Liver (tissue), 9 donors: ENCODE results near the gene MFSD6. TPM values are rescaled to one million over a fixed set of nuclear protein-coding genes. Genes with fewer than 3 reads are reported as not detected.

Experiments used
- DNase-seq: peaks from one replicate; pipeline ENCODE4 v3.0.0-alpha.2; 2017; ENCODE audit warnings: low spot score
- H3K27ac ChIP-seq, 2 donors: one replicate each; pipeline ENCODE4 v1.7.0; 2013; ENCODE audit warnings: inconsistent platforms in 2 of 2, low read length in 2 of 2, control low read depth in 1 of 2, low read depth in 1 of 2, mild to moderate bottlenecking in 1 of 2
- H3K27me3 ChIP-seq, 4 donors: one replicate each; pipeline versions ENCODE4 v1.6.1 to v1.7.0; 2013; ENCODE audit warnings: low read length in 3 of 4, inconsistent platforms in 1 of 4, mild to moderate bottlenecking in 1 of 4, moderate library complexity in 1 of 4; ENCODE audit not compliant: control insufficient read depth in 4 of 4, insufficient read depth in 4 of 4
- H3K36me3 ChIP-seq, 4 donors: one replicate each; pipeline versions ENCODE4 v1.6.1 to v1.7.0; 2013; ENCODE audit warnings: low read length in 3 of 4, mild to moderate bottlenecking in 3 of 4, low read depth in 1 of 4, moderate library complexity in 1 of 4; ENCODE audit not compliant: control insufficient read depth in 4 of 4, insufficient read depth in 3 of 4
- H3K4me1 ChIP-seq, 4 donors: one replicate each; pipeline versions ENCODE4 v1.6.1 to v1.7.0; 2013; ENCODE audit warnings: low read length in 3 of 4, mild to moderate bottlenecking in 3 of 4, moderate library complexity in 1 of 4; ENCODE audit not compliant: control insufficient read depth in 4 of 4, insufficient read depth in 4 of 4
- H3K4me3 ChIP-seq, 3 donors: one replicate each; pipeline versions ENCODE4 v1.6.1 to v1.7.0; 2013; ENCODE audit warnings: low read length in 3 of 3, control low read depth in 1 of 3, low read depth in 1 of 3, mild to moderate bottlenecking in 1 of 3
- H3K9ac ChIP-seq, 2 donors: one replicate each; pipeline ENCODE4 v1.7.0; 2013; ENCODE audit warnings: low read length in 2 of 2, mild to moderate bottlenecking in 2 of 2, moderate library complexity in 2 of 2, control low read depth in 1 of 2, low read depth in 1 of 2
- H3K9me3 ChIP-seq, 4 donors: one replicate each; pipeline versions ENCODE4 v1.6.1 to v1.7.0; 2013; ENCODE audit warnings: low read length in 3 of 4; ENCODE audit not compliant: control insufficient read depth in 4 of 4
- EGR1 ChIP-seq, 2 donors: IDR thresholded peaks; 2 replicates each; pipeline ENCODE4 v1.6.1; 2016 to 2018; ENCODE audit warnings: antibody characterized with exemption in 2 of 2, low read depth in 2 of 2
- FOXA1 ChIP-seq: IDR thresholded peaks from 2 replicates; pipeline ENCODE4 v1.6.1; 2016; ENCODE audit warnings: antibody characterized with exemption
- FOXA2 ChIP-seq: IDR thresholded peaks from 2 replicates; pipeline ENCODE4 v1.6.1; 2016; ENCODE audit warnings: antibody characterized with exemption
- GABPA ChIP-seq, 2 donors: IDR thresholded peaks in 1 of 2; conservative IDR thresholded peaks in 1 of 2; 2 replicates each; pipeline ENCODE4 v1.6.1; 2016; ENCODE audit warnings: antibody characterized with exemption in 2 of 2, mild to moderate bottlenecking in 1 of 2, moderate library complexity in 1 of 2
- HNF4A ChIP-seq, 2 donors: conservative IDR thresholded peaks; 2 replicates each; pipeline ENCODE4 v1.6.1; 2016; ENCODE audit warnings: antibody characterized with exemption in 2 of 2, mild to moderate bottlenecking in 2 of 2
- JUND ChIP-seq, 2 donors: IDR thresholded peaks; 2 replicates each; pipeline ENCODE4 v1.6.1; 2016; ENCODE audit warnings: antibody characterized with exemption in 2 of 2
- NR2F2 ChIP-seq: IDR thresholded peaks from 2 replicates; pipeline ENCODE4 v1.6.1; 2016; ENCODE audit warnings: antibody characterized with exemption
- RAD21 ChIP-seq, 2 donors: IDR thresholded peaks; 2 replicates each; pipeline ENCODE4 v1.6.1; 2016; ENCODE audit warnings: antibody characterized with exemption in 2 of 2, mild to moderate bottlenecking in 2 of 2
- RXRA ChIP-seq, 2 donors: IDR thresholded peaks; 2 replicates each; pipeline ENCODE4 v1.6.1; 2017 to 2018; ENCODE audit warnings: antibody characterized with exemption in 2 of 2, mild to moderate bottlenecking in 1 of 2
- SP1 ChIP-seq: IDR thresholded peaks from 2 replicates; pipeline ENCODE4 v1.6.1; 2018; ENCODE audit warnings: antibody characterized with exemption, mild to moderate bottlenecking
- YY1 ChIP-seq: IDR thresholded peaks from 2 replicates; pipeline ENCODE4 v1.6.1; 2016; ENCODE audit warnings: antibody characterized with exemption, mild to moderate bottlenecking
- WGBS: extraction: QIAGEN DNeasy Blood & Tissue Kit; methylation state at CpG from one replicate; pipeline ENCODE4 v1.1.7; 2013; 5-methylcytosine and 5-hydroxymethylcytosine counted together
- polyA plus RNA-seq, 2 donors: library from polyadenylated mRNA; stranded (reverse) in 1 of 2; unstranded in 1 of 2; fragments of 200-250 nt in 1 of 2; fragments of >200 nt in 1 of 2; fragmentation: Nextera tagmentation in 1 of 2; extraction: Ambion mirVana in 1 of 2; gene quantifications; one replicate each; pipeline versions ENCODE4 v1.2.1 to v1.2.3, GENCODE V29; 2013 to 2015
- total RNA-seq, 2 donors: library from RNA; depleted of rRNA; stranded (reverse); fragments of >200 nt; gene quantifications; one replicate each; pipeline ENCODE4 v1.2.3, GENCODE V29; 2014
- TF ChIP-seq, protein P1 (sequence below): IDR thresholded peaks from 2 replicates; pipeline ENCODE4 v1.6.1; 2016; ENCODE audit warnings: antibody characterized with exemption
- TF ChIP-seq, protein P2 (sequence below): fragments of 150-350 bp; IDR thresholded peaks from 2 replicates; pipeline ENCODE4 v1.5.1; 2017; ENCODE audit warnings: improper control_type of control experiment, low read depth, low read length; ENCODE audit not compliant: missing input control
- TF ChIP-seq, protein P3 (sequence below): IDR thresholded peaks from 2 replicates; pipeline ENCODE4 v1.6.1; 2016; ENCODE audit warnings: antibody characterized with exemption, mild to moderate bottlenecking
- TF ChIP-seq, protein P4 (sequence below): IDR thresholded peaks from 2 replicates; pipeline ENCODE4 v1.6.1; 2016; ENCODE audit warnings: antibody characterized with exemption
- TF ChIP-seq, protein P5 (sequence below): IDR thresholded peaks from 2 replicates; pipeline ENCODE4 v1.6.1; 2016; ENCODE audit warnings: antibody characterized with exemption
- donor health status: healthy.
- donor health status: healthy.
- donor health status: healthy.
- donor health status: healthy.
- donor health status: healthy.

The MFSD6 gene
- total and polyA plus RNA-seq, 4 donors: 0.83 to 9.5 (median 2.4) TPM

DNA sequence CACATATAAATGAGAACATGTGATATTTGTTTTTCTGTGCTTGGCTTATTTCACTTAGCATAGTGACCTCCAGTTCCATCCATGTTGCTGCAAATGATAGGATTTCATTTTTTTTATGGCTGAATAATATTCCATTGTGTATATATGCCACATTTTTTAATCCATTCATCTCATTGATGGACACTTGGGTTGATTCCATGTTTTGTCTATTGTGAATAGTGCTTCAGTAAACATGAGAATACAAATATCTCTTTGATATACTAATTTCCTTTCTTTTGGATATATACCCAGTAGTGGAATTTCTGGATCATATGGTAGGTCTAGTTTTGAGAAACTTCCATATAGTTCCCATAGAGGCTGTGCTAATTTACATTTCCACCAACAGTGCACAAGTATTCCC lies 130.0 kb downstream of the MFSD6 start:
- no peaks in the 10 kb centered on the region for H3K27me3 ChIP-seq
- H3K36me3 ChIP-seq: no peaks in the 10 kb centered on the region
- peaks cover 1 to 13% (median 9%) of the 10 kb centered on the region in 4 donors for H3K4me1 ChIP-seq
- no peak overlapping the region for H3K4me3 ChIP-seq
- no peak overlapping the region for H3K27ac ChIP-seq
- TF ChIP-seq SP1 (no peak), YY1 (no peak), HNF4A (conservative IDR thresholded peaks at IDR 0.05) (no peak), RAD21 (IDR thresholded peaks at IDR 0.05) (no peak), JUND (IDR thresholded peaks at IDR 0.05) (no peak), RXRA (IDR thresholded peaks at IDR 0.05) (no peak), FOXA1 (no peak), FOXA2 (no peak), GABPA (IDR thresholded peaks at IDR 0.05 in 1 of 2, conservative IDR thresholded peaks at IDR 0.05 in 1 of 2) (no peak), NR2F2 (no peak)
- TF ChIP-seq, protein P1, sequence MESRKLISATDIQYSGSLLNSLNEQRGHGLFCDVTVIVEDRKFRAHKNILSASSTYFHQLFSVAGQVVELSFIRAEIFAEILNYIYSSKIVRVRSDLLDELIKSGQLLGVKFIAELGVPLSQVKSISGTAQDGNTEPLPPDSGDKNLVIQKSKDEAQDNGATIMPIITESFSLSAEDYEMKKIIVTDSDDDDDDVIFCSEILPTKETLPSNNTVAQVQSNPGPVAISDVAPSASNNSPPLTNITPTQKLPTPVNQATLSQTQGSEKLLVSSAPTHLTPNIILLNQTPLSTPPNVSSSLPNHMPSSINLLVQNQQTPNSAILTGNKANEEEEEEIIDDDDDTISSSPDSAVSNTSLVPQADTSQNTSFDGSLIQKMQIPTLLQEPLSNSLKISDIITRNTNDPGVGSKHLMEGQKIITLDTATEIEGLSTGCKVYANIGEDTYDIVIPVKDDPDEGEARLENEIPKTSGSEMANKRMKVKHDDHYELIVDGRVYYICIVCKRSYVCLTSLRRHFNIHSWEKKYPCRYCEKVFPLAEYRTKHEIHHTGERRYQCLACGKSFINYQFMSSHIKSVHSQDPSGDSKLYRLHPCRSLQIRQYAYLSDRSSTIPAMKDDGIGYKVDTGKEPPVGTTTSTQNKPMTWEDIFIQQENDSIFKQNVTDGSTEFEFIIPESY: no peak
- TF ChIP-seq, protein P2, sequence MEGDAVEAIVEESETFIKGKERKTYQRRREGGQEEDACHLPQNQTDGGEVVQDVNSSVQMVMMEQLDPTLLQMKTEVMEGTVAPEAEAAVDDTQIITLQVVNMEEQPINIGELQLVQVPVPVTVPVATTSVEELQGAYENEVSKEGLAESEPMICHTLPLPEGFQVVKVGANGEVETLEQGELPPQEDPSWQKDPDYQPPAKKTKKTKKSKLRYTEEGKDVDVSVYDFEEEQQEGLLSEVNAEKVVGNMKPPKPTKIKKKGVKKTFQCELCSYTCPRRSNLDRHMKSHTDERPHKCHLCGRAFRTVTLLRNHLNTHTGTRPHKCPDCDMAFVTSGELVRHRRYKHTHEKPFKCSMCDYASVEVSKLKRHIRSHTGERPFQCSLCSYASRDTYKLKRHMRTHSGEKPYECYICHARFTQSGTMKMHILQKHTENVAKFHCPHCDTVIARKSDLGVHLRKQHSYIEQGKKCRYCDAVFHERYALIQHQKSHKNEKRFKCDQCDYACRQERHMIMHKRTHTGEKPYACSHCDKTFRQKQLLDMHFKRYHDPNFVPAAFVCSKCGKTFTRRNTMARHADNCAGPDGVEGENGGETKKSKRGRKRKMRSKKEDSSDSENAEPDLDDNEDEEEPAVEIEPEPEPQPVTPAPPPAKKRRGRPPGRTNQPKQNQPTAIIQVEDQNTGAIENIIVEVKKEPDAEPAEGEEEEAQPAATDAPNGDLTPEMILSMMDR: no peak
- TF ChIP-seq, protein P3, sequence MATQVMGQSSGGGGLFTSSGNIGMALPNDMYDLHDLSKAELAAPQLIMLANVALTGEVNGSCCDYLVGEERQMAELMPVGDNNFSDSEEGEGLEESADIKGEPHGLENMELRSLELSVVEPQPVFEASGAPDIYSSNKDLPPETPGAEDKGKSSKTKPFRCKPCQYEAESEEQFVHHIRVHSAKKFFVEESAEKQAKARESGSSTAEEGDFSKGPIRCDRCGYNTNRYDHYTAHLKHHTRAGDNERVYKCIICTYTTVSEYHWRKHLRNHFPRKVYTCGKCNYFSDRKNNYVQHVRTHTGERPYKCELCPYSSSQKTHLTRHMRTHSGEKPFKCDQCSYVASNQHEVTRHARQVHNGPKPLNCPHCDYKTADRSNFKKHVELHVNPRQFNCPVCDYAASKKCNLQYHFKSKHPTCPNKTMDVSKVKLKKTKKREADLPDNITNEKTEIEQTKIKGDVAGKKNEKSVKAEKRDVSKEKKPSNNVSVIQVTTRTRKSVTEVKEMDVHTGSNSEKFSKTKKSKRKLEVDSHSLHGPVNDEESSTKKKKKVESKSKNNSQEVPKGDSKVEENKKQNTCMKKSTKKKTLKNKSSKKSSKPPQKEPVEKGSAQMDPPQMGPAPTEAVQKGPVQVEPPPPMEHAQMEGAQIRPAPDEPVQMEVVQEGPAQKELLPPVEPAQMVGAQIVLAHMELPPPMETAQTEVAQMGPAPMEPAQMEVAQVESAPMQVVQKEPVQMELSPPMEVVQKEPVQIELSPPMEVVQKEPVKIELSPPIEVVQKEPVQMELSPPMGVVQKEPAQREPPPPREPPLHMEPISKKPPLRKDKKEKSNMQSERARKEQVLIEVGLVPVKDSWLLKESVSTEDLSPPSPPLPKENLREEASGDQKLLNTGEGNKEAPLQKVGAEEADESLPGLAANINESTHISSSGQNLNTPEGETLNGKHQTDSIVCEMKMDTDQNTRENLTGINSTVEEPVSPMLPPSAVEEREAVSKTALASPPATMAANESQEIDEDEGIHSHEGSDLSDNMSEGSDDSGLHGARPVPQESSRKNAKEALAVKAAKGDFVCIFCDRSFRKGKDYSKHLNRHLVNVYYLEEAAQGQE: no peak
- TF ChIP-seq, protein P4, sequence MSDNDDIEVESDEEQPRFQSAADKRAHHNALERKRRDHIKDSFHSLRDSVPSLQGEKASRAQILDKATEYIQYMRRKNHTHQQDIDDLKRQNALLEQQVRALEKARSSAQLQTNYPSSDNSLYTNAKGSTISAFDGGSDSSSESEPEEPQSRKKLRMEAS: no peak
- TF ChIP-seq, protein P5, sequence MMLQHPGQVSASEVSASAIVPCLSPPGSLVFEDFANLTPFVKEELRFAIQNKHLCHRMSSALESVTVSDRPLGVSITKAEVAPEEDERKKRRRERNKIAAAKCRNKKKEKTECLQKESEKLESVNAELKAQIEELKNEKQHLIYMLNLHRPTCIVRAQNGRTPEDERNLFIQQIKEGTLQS: no peak
- peaks cover 2 to 13% (median 4%) of the 10 kb centered on the region in 4 donors for H3K9me3 ChIP-seq
- DNase-seq: no peak
- H3K9ac ChIP-seq: no peak overlapping the region

DNA sequence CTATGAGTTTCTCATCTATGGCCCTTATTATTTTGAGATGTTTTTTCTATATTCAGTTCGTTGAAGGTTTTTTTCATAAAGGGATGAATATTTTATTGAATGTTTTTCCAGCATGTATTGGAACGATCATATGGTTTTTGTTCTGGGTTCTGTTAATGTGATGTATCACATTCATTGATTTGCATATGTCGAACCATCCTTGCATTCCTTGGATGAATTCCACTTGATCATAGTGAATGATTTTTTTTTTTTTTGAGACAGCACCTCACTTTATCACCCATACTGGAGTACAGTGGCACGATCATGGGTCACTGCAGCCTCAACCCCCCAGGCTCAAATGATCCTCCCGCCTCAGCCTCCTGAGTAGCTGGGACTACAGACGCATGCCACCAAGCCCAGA lies 131.9 kb downstream of the MFSD6 start:
- Histone ChIP-seq H3K36me3 (no peaks in the 10 kb centered on the region), H3K9ac (no peak overlapping the region), H3K4me3 (no peak overlapping the region), H3K27ac (no peak overlapping the region), H3K27me3 (no peaks in the 10 kb centered on the region), H3K4me1 (peaks cover 0 to 5% (median 4%) of the 10 kb centered on the region in 4 donors), H3K9me3 (peaks cover 2 to 13% (median 4%) of the 10 kb centered on the region in 4 donors)
- 96% methylated on average over 6 of the region's 6 CpGs for WGBS
- no peak for DNase-seq
- TF ChIP-seq YY1 (no peak), NR2F2 (no peak), EGR1 (IDR thresholded peaks at IDR 0.05; ENCODE audit: low read depth in 2 of 2) (no peak), RAD21 (IDR thresholded peaks at IDR 0.05) (no peak)
